GM21447 (cell line): ENCODE data around the gene SLC35A2.

ENCODE experiments used
- ATAC-seq: cut with Tn5 transposase; IDR thresholded peaks from one replicate; pipeline ENCODE4 v1.9.1; 2021; ENCODE audit not compliant: unreplicated experiment

The SLC35A2 gene

DNA sequence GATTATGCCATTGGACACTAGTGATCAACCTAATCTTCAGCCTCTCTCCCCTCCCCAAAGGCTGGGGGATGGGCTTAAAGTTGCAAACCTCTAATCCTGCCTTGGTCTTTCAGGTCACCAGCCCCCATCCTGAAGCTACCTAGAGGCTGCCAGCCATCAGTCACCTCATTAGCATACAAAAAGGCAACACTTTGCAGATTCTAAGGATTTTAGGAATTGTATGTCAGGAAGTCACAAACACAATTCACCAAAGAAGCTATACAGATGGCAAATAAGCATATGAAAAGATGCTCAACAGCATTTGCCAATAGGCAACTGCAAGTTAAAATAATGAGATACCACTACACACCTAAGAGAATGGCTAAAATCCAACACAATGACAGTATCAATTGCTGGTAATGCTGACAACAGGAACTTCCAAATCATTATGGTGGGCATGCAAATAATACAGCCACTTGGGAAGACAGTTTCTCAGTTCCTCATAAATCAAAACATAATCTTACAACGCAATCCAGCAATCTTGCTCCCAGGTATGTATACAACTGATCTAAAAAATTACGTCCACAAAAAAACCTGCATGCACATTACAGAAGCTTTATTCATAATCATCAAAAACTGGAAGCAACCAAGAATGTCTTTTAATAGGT lies 16.4 kb upstream of the SLC35A2 start:
- ATAC-seq = no peak

- ATAC-seq = no peak
Observed at GRCh38 chrX:48927123-48927522, 15.7 kb upstream of the SLC35A2 start.

DNA sequence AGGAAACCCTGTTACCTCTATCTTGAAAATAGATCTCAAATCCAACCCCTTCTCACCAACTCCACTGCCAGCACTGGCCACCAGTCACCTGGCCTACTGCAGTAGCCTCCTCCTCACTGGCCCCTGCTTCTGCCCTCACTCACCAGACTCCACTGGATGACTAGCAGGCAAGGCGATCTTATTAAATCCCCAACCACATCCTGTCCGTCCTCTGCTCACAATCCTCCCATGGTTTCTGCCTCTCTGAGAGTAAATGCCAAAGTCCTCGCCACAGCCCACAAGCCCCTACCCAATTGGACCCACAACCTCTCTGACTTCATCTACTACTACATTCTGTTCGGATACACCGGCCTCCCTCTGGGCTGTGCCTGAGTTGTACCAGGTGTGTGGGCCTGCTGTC lies 12.8 kb upstream of the SLC35A2 start:
- no peak for ATAC-seq

GRCh38 chrX:48923771-48924170 lies 12.3 kb upstream of the SLC35A2 start:
- ATAC-seq = no peak

GRCh38 chrX:48920718-48921104 lies 9.3 kb upstream of the SLC35A2 start:
- ATAC-seq = no peak

GRCh38 chrX:48919947-48920717 lies 8.7 kb upstream of the SLC35A2 start:
- ATAC-seq = no peak

GRCh38 chrX:48919360-48919841 lies 8.0 kb upstream of the SLC35A2 start:
- no peak for ATAC-seq

GRCh38 chrX:48918643-48919340 lies 7.3 kb upstream of the SLC35A2 start, which contains the start of gene PIM2:
Gene PIM2 (minus strand): TSS chrX:48919024. CDS start chrX:48918834, 190 bp downstream.
- ATAC-seq = peak; percentile 76

GRCh38 chrX:48918301-48918642 lies 6.8 kb upstream of the SLC35A2 start:
- ATAC-seq = no peak

DNA sequence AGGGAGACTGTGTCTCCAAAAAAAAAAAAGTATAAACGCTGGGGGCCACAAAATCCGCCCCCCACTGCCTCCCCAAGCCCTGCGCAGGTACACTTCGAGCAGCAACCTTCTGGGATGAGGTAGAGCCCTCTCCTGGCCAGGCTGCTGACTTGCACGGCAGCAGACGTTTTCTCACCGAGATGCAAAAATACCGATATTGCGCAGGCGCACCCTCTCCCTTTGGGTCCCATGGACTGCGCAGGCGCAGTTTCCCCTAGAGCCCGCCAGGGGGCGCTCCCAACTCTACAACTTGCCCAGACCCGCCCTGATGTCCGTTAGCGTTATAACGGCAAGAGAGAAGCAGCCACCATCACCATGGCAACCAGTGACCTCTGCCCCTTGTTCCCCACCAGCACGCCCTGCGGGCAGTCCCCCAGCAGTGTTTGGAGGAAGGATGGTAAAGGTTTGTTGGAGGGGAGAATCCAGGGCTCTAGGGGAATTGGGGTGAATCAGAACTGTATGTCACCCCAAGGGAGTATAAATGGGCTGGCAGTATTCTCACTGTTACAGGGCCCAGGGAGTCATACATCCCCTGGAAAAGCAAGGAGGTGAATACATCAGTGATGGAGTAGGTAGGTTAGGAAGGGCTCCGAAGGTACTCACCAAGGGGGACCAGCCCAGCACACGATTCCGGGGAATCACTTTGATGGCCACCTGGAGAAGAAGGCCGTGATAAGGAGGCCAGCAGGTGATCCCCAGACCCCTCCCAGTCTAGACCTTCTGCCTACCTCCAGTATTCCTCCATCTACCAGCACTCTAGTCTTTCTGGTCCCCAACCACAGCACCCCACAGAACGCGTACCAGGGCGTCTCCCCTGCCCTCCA lies 5.9 kb upstream of the SLC35A2 start:
- no peak for ATAC-seq

- ATAC-seq = no peak
Observed at GRCh38 chrX:48914593-48915493, 3.4 kb upstream of the SLC35A2 start.

GRCh38 chrX:48913605-48914366 lies 2.3 kb upstream of the SLC35A2 start:
- no peak for ATAC-seq

GRCh38 chrX:48910926-48911411 lies 477 bp downstream of the SLC35A2 start:
- ATAC-seq = no peak

DNA sequence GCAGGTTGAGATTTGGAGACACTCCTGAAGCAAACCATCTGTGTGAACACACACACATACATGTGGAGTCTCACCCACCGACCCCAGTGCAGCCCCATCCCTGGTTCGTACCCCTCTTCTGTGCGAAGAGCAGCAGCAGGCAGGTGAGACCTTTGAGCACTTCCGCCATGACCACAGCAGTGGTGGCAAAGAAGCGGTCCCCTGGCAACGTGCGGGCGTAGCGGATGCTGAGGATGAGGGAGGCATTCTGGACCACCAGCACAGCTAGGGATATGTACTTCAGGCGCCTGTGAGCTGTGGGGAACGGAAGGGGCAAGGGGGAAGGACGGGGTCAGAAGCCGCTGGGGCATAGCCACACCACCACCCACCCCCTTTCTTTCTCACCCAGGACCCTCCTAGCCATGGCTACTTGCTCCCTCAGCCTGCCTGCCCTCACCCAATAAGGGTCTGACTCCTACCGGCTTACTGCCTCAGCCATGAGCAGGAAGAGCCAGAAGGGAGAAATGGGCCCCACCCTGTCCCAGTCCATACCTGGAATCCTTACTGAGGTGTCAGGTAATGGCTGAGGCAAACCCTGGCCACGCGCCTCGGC lies 1.6 kb downstream of the SLC35A2 start:
- ATAC-seq = no peak

DNA sequence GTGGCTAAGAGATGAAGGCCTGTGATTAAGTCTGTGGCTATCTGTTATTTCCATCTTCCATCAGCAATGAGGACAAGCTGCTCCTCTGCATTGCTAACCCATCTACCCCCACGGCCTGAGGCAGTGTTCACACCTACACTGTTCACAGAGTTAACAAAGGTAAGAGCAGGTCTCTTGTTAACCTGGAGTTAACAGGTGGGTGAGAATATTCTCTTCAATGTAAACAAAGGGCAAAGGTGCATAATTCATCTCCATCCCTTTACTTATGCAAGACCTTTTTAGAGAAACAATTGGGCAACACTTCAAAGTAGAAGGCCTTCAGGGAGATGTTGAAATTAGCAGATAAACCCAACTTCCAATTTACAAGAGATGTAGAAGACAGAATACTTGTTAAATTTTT lies 2.8 kb downstream of the SLC35A2 start:
- ATAC-seq = no peak

DNA sequence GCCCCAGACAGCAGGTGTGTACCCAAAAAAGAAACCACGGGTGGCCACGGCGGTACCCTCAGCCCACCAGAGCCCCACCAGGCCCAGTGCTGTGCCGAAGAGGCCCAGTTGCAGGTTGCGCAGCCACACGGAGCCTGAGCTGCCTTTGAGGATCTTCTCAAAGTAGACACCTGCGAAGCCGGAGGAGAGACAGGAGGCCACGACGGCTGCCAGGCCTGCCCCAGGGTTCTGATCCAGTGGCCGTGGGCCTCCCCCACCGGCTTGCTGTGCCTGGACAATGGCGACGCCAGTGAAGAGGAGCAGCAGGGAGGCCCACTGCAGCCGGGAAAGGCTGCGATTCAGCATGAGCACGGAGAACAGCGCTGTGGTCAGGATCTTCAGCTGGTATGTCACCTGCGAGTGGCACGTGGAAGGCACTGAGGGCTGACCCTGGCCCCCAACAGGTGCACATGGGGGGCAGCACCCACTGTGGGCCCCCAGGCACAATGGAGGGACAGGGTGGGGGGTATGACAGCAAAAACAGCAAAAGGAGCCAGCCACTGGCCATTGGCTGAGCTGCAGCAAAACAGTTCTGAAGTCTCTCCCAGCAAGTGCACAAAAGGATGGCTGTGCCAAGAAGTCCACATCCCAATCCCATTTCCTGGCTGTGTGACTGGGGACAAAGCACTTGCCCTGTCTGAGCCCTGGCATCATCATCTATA lies 6.2 kb downstream of the SLC35A2 start:
- ATAC-seq = no peak

DNA sequence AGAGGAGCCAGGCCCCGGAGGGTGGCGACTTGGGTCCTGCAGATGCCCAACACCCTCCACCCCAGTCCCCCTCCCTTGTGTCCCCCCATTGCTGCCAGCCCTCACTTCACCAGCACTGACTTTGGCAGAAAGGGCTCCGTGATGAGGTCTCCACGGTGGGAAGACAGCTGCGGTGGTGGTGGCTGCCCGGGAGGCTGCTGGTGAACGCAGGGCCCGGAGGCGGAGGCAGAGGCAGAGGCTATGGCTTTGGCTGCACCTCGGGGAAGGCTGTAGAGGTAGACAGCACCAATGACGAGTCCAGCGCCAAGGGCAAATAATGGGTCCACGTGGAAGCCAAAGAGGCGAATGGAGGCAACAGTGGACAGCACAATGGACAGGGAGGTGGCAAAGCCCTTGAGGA lies 6.8 kb downstream of the SLC35A2 start:
- ATAC-seq = no peak

GRCh38 chrX:48904180-48904579 lies 7.3 kb downstream of the SLC35A2 start:
- ATAC-seq = no peak
